ENCODE results near the gene ZNF787.

The ZNF787 gene

GRCh38 chr19:56084835-56085536 lies 36.1 kb downstream of the ZNF787 start:
- no peak for ATAC-seq

GRCh38 chr19:56083668-56084067 lies 37.4 kb downstream of the ZNF787 start:
- no peak for TF ChIP-seq GLIS3 (CRISPR knock-in tag; IDR thresholded peaks at IDR 0.05)
- TF ChIP-seq ZFP3 (CRISPR knock-in tag; IDR thresholded peaks at IDR 0.05), result no peak
- TF ChIP-seq ZNF565 (CRISPR knock-in tag; conservative IDR thresholded peaks at IDR 0.05; ENCODE audit: low read depth), result no peak
- TF ChIP-seq BACH2 (CRISPR knock-in tag; IDR thresholded peaks at IDR 0.05; ENCODE audit: borderline replicate concordance), result no peak
- no peak for TF ChIP-seq SNAI2 (CRISPR knock-in tag; IDR thresholded peaks at IDR 0.05)
- TF ChIP-seq PPARA (CRISPR knock-in tag; IDR thresholded peaks at IDR 0.05; ENCODE audit: borderline replicate concordance), result no peak
- ATAC-seq, result no peak

More at GRCh38 chr19:56084835-56085536, 36.1 kb downstream of the ZNF787 start:
- no peak for TF ChIP-seq OSR1 (CRISPR knock-in tag; IDR thresholded peaks at IDR 0.05)
- no peak for TF ChIP-seq BACH2 (CRISPR knock-in tag; IDR thresholded peaks at IDR 0.05; ENCODE audit: borderline replicate concordance)
- TF ChIP-seq PPARA (CRISPR knock-in tag; IDR thresholded peaks at IDR 0.05; ENCODE audit: borderline replicate concordance), result no peak
- TF ChIP-seq CREB5 (CRISPR knock-in tag; IDR thresholded peaks at IDR 0.05; ENCODE audit: low read depth), result no peak
- no peak for TF ChIP-seq GLIS3 (CRISPR knock-in tag; IDR thresholded peaks at IDR 0.05)

GRCh38 chr19:56080669-56081401 lies 40.3 kb downstream of the ZNF787 start:
- TF ChIP-seq ARNTL (CRISPR knock-in tag; IDR thresholded peaks at IDR 0.05; ENCODE audit: borderline replicate concordance, low read depth) (no peak), ZFP3 (CRISPR knock-in tag; IDR thresholded peaks at IDR 0.05) (no peak), CREB5 (CRISPR knock-in tag; IDR thresholded peaks at IDR 0.05; ENCODE audit: low read depth) (no peak), CSRNP3 (CRISPR knock-in tag; IDR thresholded peaks at IDR 0.05) (no peak), ISL1 (CRISPR knock-in tag; IDR thresholded peaks at IDR 0.05) (no peak), TOX (CRISPR knock-in tag; IDR thresholded peaks at IDR 0.05; ENCODE audit: borderline replicate concordance) (no peak), PPARA (CRISPR knock-in tag; IDR thresholded peaks at IDR 0.05; ENCODE audit: borderline replicate concordance) (no peak), ZNF565 (CRISPR knock-in tag; conservative IDR thresholded peaks at IDR 0.05; ENCODE audit: low read depth) (no peak), ZC3H10 (CRISPR knock-in tag; IDR thresholded peaks at IDR 0.05) (no peak), GLIS3 (CRISPR knock-in tag; IDR thresholded peaks at IDR 0.05) (no peak), ESRRG (CRISPR knock-in tag; IDR thresholded peaks at IDR 0.05) (no peak), RARB (CRISPR knock-in tag; IDR thresholded peaks at IDR 0.05) (no peak), ZNF70 (CRISPR knock-in tag; IDR thresholded peaks at IDR 0.05) (no peak), TCF4 (CRISPR knock-in tag; IDR thresholded peaks at IDR 0.05; ENCODE audit: borderline replicate concordance) (no peak), ZFP30 (CRISPR knock-in tag; IDR thresholded peaks at IDR 0.05) (no peak), PATZ1 (CRISPR knock-in tag; IDR thresholded peaks at IDR 0.05; ENCODE audit: borderline replicate concordance) (no peak), TSHZ2 (CRISPR knock-in tag; IDR thresholded peaks at IDR 0.05) (no peak), SNAI2 (CRISPR knock-in tag; IDR thresholded peaks at IDR 0.05) (no peak), OSR1 (CRISPR knock-in tag; IDR thresholded peaks at IDR 0.05) (no peak), ZNF8 (CRISPR knock-in tag; IDR thresholded peaks at IDR 0.05) (no peak)
- peak; percentile 67 for ATAC-seq

Data from SK-N-SH treated with all-trans-retinoic acid at 6 μM for 48 hours (cell line).